HG03520 (cell line): ENCODE measurements around the gene RNH1.
"Not testable (repeated sequence)": the region's sequence is repeated elsewhere in the genome, so short reads cannot be mapped to it uniquely, and the experiment has no call there.

Experiments
- ATAC-seq: cut with Tn5 transposase; IDR thresholded peaks from one replicate; pipeline ENCODE4 v1.9.1; 2021; ENCODE audit warnings: mild to moderate bottlenecking, moderate library complexity; ENCODE audit not compliant: unreplicated experiment

RNH1 gene

GRCh38 chr11:520428-521176, 13.6 kb upstream of the RNH1 start:
- no peak for ATAC-seq

GRCh38 chr11:518463-519202, 11.6 kb upstream of the RNH1 start:
- peak; percentile 76 for ATAC-seq

GRCh38 chr11:516918-517685, 10.1 kb upstream of the RNH1 start:
- ATAC-seq: not testable (repeated sequence)

- ATAC-seq: no peak
Measured at GRCh38 chr11:516400-516799, 9.4 kb upstream of the RNH1 start.

- ATAC-seq: no peak
Measured at GRCh38 chr11:515131-515530, 8.1 kb upstream of the RNH1 start.

GRCh38 chr11:514606-515005, 7.6 kb upstream of the RNH1 start:
- no peak for ATAC-seq

GRCh38 chr11:512761-513595, 5.9 kb upstream of the RNH1 start:
- no peak for ATAC-seq

GRCh38 chr11:508956-509355, 1.9 kb upstream of the RNH1 start:
- ATAC-seq: no peak

GRCh38 chr11:507727-508515, 879 bp upstream of the RNH1 start:
- ATAC-seq: no peak

- peak; percentile 53 for ATAC-seq
Measured at GRCh38 chr11:506238-506994, 626 bp downstream of the RNH1 start.

- ATAC-seq: no peak
Measured at GRCh38 chr11:504994-505344, 2.1 kb downstream of the RNH1 start.

- ATAC-seq: no peak
Measured at GRCh38 chr11:504053-504993, 2.7 kb downstream of the RNH1 start.

- no peak for ATAC-seq
Measured at GRCh38 chr11:503179-503981, 3.7 kb downstream of the RNH1 start.

- no peak for ATAC-seq
Measured at GRCh38 chr11:502288-503178, 4.5 kb downstream of the RNH1 start.

- no peak for ATAC-seq
Measured at GRCh38 chr11:501683-502287, 5.3 kb downstream of the RNH1 start.
